ENCODE measurements around the gene DCTN2. TPM values are rescaled to one million over a fixed set of nuclear protein-coding genes. Genes with fewer than 3 reads are reported as not detected.
A peak's percentile ranks its signal among the peaks of the same experiment; 100 is the strongest.
"Not testable (repeated sequence)": the region's sequence is repeated elsewhere in the genome, so short reads cannot be mapped to it uniquely, and the experiment has no call there.

Gene DCTN2
- total RNA-seq, 3 donors from 2014 or later = 138 to 140 (median 140) TPM

GRCh38 chr12:57576613-57577160 lies 29.7 kb upstream of the DCTN2 start:
- Histone ChIP-seq H3K4me3 (no peak overlapping the region), H3K9me3 (no peaks in the 10 kb centered on the region), H3K4me1 (ENCODE audit: low read depth) (no peaks in the 10 kb centered on the region), H3K36me3 (ENCODE audit: low read depth) (no peaks in the 10 kb centered on the region)
- no peak for TF ChIP-seq CTCF (IDR thresholded peaks at IDR 0.05)
- DNase-seq (no peak), ATAC-seq (no peak)
- intact Hi-C loops (cut with DNase I, micrococcal nuclease) = no loop called here

- peak; percentile 29 for ATAC-seq
Observed at GRCh38 chr12:57575771-57576612, 29.0 kb upstream of the DCTN2 start.

GRCh38 chr12:57574795-57575194 lies 27.8 kb upstream of the DCTN2 start:
- intact Hi-C loops (cut with DNase I, micrococcal nuclease) = no loop called here

More at GRCh38 chr12:57575771-57576612, 29.0 kb upstream of the DCTN2 start:
- intact Hi-C loops (cut with DNase I, micrococcal nuclease) = no loop called here
- H3K4me1 ChIP-seq (ENCODE audit: low read depth) = no peaks in the 10 kb centered on the region
- no peak for TF ChIP-seq CTCF (IDR thresholded peaks at IDR 0.05)
- H3K36me3 ChIP-seq (ENCODE audit: low read depth) = no peaks in the 10 kb centered on the region
- no peak for DNase-seq
- H3K4me3 ChIP-seq = no peak overlapping the region
- H3K9me3 ChIP-seq = no peaks in the 10 kb centered on the region

GRCh38 chr12:57571926-57572762 lies 25.2 kb upstream of the DCTN2 start:
- intact Hi-C loops (cut with DNase I, micrococcal nuclease) = no loop called here
- no peak overlapping the region for H3K4me3 ChIP-seq
- no peaks in the 10 kb centered on the region for H3K9me3 ChIP-seq
- H3K4me1 ChIP-seq (ENCODE audit: low read depth) = no peaks in the 10 kb centered on the region
- no peak for TF ChIP-seq CTCF (IDR thresholded peaks at IDR 0.05)
- DNase-seq = no peak
- no peaks in the 10 kb centered on the region for H3K36me3 ChIP-seq (ENCODE audit: low read depth)
- ATAC-seq = no peak

More at GRCh38 chr12:57574795-57575194, 27.8 kb upstream of the DCTN2 start:
- DNase-seq (no peak), ATAC-seq (no peak)
- Histone ChIP-seq H3K36me3 (ENCODE audit: low read depth) (no peaks in the 10 kb centered on the region), H3K4me3 (no peak overlapping the region), H3K4me1 (ENCODE audit: low read depth) (no peaks in the 10 kb centered on the region), H3K9me3 (no peaks in the 10 kb centered on the region)
- no peak for TF ChIP-seq CTCF (IDR thresholded peaks at IDR 0.05)

GRCh38 chr12:57570438-57570837 lies 23.4 kb upstream of the DCTN2 start:
- H3K4me3 ChIP-seq; H3K9me3 ChIP-seq; H3K4me1 ChIP-seq (ENCODE audit: low read depth); DNase-seq; intact Hi-C loops (cut with DNase I, micrococcal nuclease); ATAC-seq; H3K36me3 ChIP-seq (ENCODE audit: low read depth): not testable (repeated sequence)

All from mucosa of descending colon (tissue), 3 donors.